Testis (tissue), 5 donors: ENCODE measurements around the gene C11orf24. TPM values are rescaled to one million over a fixed set of nuclear protein-coding genes. Genes with fewer than 3 reads are reported as not detected.

Experiments used
- DNase-seq: peaks from one replicate; pipeline ENCODE4 v3.0.0-alpha.2; 2019
- H3K27ac ChIP-seq, 2 donors: fragments of 200-600 bp; sonication (generic); one replicate each; pipeline ENCODE4 v1.5.1; 2019
- H3K27me3 ChIP-seq: fragments of 200-600 bp; sonication (generic); one replicate; pipeline ENCODE4 v1.5.1; 2019
- H3K36me3 ChIP-seq: fragments of 200-600 bp; sonication (generic); one replicate; pipeline ENCODE4 v1.5.1; 2017; ENCODE audit warnings: low read depth; ENCODE audit errors: missing control alignments
- H3K4me1 ChIP-seq: fragments of 200-600 bp; sonication (generic); one replicate; pipeline ENCODE4 v1.5.1; 2019
- H3K4me3 ChIP-seq, 2 donors: fragments of 200-600 bp; sonication (generic); one replicate each; pipeline ENCODE4 v1.5.1; 2017 to 2019
- H3K9me3 ChIP-seq: fragments of 200-600 bp; sonication (generic); one replicate; pipeline ENCODE4 v1.5.1; 2017
- POLR2A ChIP-seq: fragments of 450-650 bp; IDR thresholded peaks from one replicate; pipeline ENCODE4 v1.6.1; 2017; ENCODE audit warnings: antibody characterized with exemption, mild to moderate bottlenecking, moderate library complexity
- WGBS, 2 donors: methylation state at CpG; one replicate each; pipeline ENCODE4 v1.1.5; 2018; 5-methylcytosine and 5-hydroxymethylcytosine counted together
- intact Hi-C: fragments of 100-400 bp; cut with DNase I; formaldehyde crosslinking; loops from one replicate; pipeline ENCODE4 v1.15.1; 2023; ENCODE audit warnings: low total_unique reads
- long read RNA-seq, 2 donors: transcript quantifications; one replicate each; lab custom pipeline, GENCODE V29; 2026
- polyA plus RNA-seq: library from polyadenylated mRNA; stranded (reverse); fragments of 350-450 nt; fragmentation: Illumina TruSeq; extraction: RNeasy Lipid Tissue Mini Kit (QIAGEN cat#74804); gene quantifications from one replicate; pipeline ENCODE4 v1.2.3, GENCODE V29; 2014; ENCODE audit warnings: low read depth, low replicate concordance; ENCODE audit not compliant: insufficient read depth
- total RNA-seq, 2 donors: library from RNA; depleted of rRNA; stranded (reverse); fragments of >200 nt; gene quantifications; one replicate each; pipeline ENCODE4 v1.2.3, GENCODE V29; 2016
- TF ChIP-seq, protein P1 (sequence below), 3 experiments: fragments of 450-650 bp in 2 of 3; fragments of 200-600 bp in 1 of 3; sonication (generic) in 1 of 3; IDR thresholded peaks; one replicate each; pipeline ENCODE4 v1.5.1; 2016 to 2019; ENCODE audit warnings: antibody characterized with exemption in 3 of 3, mild to moderate bottlenecking in 2 of 3, moderate library complexity in 1 of 3

C11orf24 gene
- total RNA-seq: 10 to 100 TPM; 65.7 to 87.7 TPM
- polyA plus RNA-seq: 29.6 TPM
- long read RNA-seq, donor 1, transcript C11orf24-201 (4 exons, 2,063 nt): major isoform, 22 of 22 reads
- long read RNA-seq, donor 1, partial matches to known transcripts: 0 of 22 reads
- long read RNA-seq, donor 1, other reads (novel, unspliced or antisense): 0 of 22 reads
- long read RNA-seq, donor 2, transcript C11orf24-201 (4 exons, 2,063 nt): major isoform, 8 of 12 reads
- long read RNA-seq, donor 2, partial matches to known transcripts: 0 of 12 reads
- long read RNA-seq, donor 2, other reads (novel, unspliced or antisense): 0 of 12 reads

DNA sequence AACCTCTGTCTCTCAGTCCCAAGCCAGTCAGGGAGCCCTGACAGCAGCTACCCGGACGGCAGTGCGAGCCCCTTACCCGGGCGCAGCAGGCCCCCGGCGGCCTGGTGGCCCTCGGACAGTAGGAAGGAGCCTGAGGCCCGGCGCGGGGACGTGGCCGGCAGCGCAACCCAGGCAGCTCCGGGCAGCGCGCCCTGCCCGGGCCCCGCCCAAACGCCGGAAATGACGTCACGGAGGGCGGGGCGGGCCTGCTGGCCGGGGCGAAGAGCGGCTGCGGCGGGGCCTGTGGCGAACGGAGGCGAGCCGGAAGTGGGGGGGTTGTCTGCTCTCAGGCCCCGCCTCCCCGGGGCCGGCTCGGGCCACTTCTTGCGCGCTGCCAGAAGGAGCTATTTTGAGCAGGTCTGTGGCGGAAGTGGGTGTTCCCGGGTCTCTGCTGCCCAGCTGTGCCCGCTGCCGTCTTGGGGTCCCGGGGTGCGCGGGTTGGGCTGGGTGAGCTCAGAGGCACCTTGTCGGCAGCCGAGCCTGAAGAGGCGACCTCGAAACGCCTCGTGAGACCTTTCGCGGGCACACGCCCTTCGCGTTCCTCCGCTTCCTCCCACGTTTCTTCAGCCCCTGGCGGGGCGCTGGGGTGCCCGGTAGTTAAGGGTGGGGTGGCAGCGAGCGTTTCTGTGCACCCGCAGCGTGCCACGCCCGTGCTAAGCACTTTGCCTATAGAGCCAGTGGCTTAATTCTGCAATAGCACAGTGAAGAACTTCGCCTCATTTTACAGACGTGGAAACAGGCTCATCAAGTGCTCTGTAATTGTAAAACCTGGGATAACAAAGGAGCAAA lies at the start of gene C11orf24:
TSS of gene C11orf24 (minus strand) at position 193 of the 828 bp plus-strand sequence. CDS start 8,206 bp downstream, outside the sequence.
- Histone ChIP-seq H3K27me3 (no peaks in the 10 kb centered on the region), H3K4me1 (peaks cover 23% of the 10 kb centered on the region), H3K36me3 (no peaks in the 10 kb centered on the region), H3K27ac (peak within 1 kb of the TSS; percentile 86 to 89), H3K4me3 (peak within 1 kb of the TSS; percentile 73 to 95), H3K9me3 (no peaks in the 10 kb centered on the region)
- intact Hi-C loops: no loop called here
- DNase-seq: peak; percentile 97
- TF ChIP-seq POLR2A: peak; percentile 82
- TF ChIP-seq, protein P1, sequence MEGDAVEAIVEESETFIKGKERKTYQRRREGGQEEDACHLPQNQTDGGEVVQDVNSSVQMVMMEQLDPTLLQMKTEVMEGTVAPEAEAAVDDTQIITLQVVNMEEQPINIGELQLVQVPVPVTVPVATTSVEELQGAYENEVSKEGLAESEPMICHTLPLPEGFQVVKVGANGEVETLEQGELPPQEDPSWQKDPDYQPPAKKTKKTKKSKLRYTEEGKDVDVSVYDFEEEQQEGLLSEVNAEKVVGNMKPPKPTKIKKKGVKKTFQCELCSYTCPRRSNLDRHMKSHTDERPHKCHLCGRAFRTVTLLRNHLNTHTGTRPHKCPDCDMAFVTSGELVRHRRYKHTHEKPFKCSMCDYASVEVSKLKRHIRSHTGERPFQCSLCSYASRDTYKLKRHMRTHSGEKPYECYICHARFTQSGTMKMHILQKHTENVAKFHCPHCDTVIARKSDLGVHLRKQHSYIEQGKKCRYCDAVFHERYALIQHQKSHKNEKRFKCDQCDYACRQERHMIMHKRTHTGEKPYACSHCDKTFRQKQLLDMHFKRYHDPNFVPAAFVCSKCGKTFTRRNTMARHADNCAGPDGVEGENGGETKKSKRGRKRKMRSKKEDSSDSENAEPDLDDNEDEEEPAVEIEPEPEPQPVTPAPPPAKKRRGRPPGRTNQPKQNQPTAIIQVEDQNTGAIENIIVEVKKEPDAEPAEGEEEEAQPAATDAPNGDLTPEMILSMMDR (IDR thresholded peaks at IDR 0.05): no peak
- WGBS, 2 donors: 0 to 1% methylated on average over 16 to 57 of the region's 71 CpGs

DNA sequence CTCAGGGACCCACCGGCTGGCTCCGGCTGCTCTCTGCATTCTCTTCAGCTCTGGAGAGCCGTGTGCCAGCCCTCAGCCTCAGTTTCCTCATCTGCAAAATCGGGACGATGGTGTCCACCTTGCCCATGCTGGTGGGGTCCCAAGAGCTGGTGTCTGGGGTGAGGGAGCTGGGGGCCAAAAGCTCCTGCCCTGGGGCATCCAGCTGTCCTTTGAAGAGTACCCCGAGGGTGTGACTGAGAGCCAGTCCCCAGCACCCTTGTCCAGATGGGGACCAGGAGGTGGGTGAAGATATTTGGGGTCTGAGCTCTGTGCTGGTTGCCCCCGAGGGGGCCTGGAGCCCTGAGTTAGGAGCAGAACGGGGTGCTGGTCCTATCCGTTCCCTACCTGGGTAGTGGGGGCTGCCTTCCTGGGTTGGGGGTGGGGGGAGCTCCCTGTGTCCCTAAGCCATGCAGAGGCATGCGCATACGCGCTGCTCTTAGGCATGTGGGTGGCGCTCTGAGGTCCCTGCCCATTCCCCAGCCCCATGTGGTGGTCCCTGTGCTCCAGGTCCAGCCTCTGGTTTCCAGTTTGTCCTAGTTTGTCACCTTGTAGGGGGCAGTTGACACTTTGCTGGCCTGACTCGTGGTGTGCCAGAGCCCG lies 45.5 kb upstream of the C11orf24 start:
- peaks cover 11% of the 10 kb centered on the region for H3K4me1 ChIP-seq
- no peaks in the 10 kb centered on the region for H3K9me3 ChIP-seq
- H3K4me3 ChIP-seq: no peak overlapping the region
- no peaks in the 10 kb centered on the region for H3K27me3 ChIP-seq
- no peak for DNase-seq
- H3K27ac ChIP-seq: no peak overlapping the region
- intact Hi-C loops: loop anchor here (10.0 kb wide), 1 partner anchor 58 kb away; no protein-coding TSS in a partner anchor
- no peak for TF ChIP-seq POLR2A
- TF ChIP-seq, protein P1 (IDR thresholded peaks at IDR 0.05): no peak
- 87 to 89% methylated on average over 4 to 12 of the region's 15 CpGs for WGBS, 2 donors
- no peaks in the 10 kb centered on the region for H3K36me3 ChIP-seq

DNA sequence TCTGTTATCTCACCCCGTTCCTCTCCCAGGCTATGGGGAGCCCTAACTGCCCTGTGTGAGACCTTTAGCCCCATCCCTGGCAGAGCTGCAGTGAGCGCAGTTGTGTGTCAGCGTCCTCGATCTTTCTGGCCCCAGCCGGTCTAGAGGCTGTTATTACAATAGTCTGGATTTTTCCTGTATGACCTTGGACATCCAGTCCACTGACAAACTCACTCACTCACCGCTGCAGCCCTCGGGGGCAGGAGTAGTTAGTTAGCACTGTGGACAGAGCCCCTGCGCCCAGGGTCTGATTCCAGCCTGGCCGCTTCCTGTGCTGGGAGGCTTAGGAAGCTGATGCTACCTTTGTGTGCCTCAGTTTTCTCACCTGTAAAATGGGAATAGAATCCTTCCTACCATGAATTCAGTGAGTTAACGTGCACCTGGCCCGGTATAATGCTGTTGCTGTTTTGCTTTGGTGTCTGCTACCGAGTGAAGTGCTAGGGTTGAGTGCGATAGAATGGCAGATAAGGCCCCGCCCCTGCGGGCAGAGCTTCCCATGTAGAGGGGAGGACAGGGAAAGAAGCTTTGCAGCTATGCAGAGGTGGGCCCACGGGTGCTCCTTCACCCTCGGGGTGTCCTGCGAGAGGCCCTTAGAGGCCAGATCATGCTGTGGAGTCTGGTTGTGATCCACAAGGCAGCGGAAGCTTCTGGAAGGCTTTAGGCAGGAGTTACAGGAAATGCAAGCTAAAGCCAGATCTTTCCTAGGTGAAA lies 43.6 kb upstream of the C11orf24 start:
- no peaks in the 10 kb centered on the region for H3K27me3 ChIP-seq
- no peak for TF ChIP-seq POLR2A
- TF ChIP-seq, protein P1 (IDR thresholded peaks at IDR 0.05): no peak
- 58 to 64% methylated on average over 19 of the region's 19 CpGs for WGBS, 2 donors
- peaks cover 11% of the 10 kb centered on the region for H3K4me1 ChIP-seq
- H3K27ac ChIP-seq: peak overlapping the region in 1 of 2 donors; percentile 26
- intact Hi-C loops: loop anchor here (10.0 kb wide), 1 partner anchor 59 kb away; no protein-coding TSS in a partner anchor
- no peaks in the 10 kb centered on the region for H3K9me3 ChIP-seq
- H3K36me3 ChIP-seq: no peaks in the 10 kb centered on the region
- no peak for DNase-seq
- no peak overlapping the region for H3K4me3 ChIP-seq
